Measurements from ENCODE around the gene CLEC1B.

The CLEC1B gene

GRCh38 chr12:9943240-9943639, 55.7 kb downstream of the CLEC1B start:
- H3K9me3 ChIP-seq (ENCODE audit: insufficient read depth, low read length), result no peaks in the 10 kb centered on the region
- TF ChIP-seq EZH2phosphoT487 (IDR thresholded peaks at IDR 0.05; ENCODE audit: low read depth), result no peak
- no peak for TF ChIP-seq CTCF (IDR thresholded peaks at IDR 0.05; ENCODE audit: low read depth, low read length)
- H3K27me3 ChIP-seq (ENCODE audit: low read depth, low read length), result peaks cover 32% of the 10 kb centered on the region
- H4K20me1 ChIP-seq (ENCODE audit: insufficient read depth, low read length), result no peaks in the 10 kb centered on the region
- H3K36me3 ChIP-seq (replicated peaks; ENCODE audit: low read depth, low read length), result no peaks in the 10 kb centered on the region
- no peaks in the 10 kb centered on the region for H3K79me2 ChIP-seq (ENCODE audit: low read length)
- H3K4me3 ChIP-seq (ENCODE audit: low read length), result peak overlapping the region; percentile 55
- H3K9ac ChIP-seq (ENCODE audit: low read length), result no peak overlapping the region
- H3K4me1 ChIP-seq (ENCODE audit: low read length), result peaks cover 32% of the 10 kb centered on the region
- no peak overlapping the region for H3K27ac ChIP-seq (ENCODE audit: low read length)
- peak overlapping the region; percentile 53 for H3K4me2 ChIP-seq (ENCODE audit: low read length)
- H2AFZ ChIP-seq (ENCODE audit: low read depth, low read length), result peak overlapping the region; percentile 15; the same call in 1 of the 2 replicates
